Peyer's patch (tissue), 4 donors: ENCODE results near the gene IGFBPL1.

Experiments
- POLR2A ChIP-seq, 2 donors: fragments of 450-650 bp; IDR thresholded peaks; one replicate each; pipeline ENCODE4 v1.5.1; 2017; ENCODE audit warnings: antibody characterized with exemption in 2 of 2, mild to moderate bottlenecking in 2 of 2, moderate library complexity in 2 of 2
- TF ChIP-seq, protein P1 (sequence below), 6 experiments: fragments of 450-650 bp in 4 of 6; fragments of 200-600 bp in 2 of 6; sonication (generic) in 1 of 6; IDR thresholded peaks; one replicate each; pipeline ENCODE4 v1.5.1; 2017 to 2019; ENCODE audit warnings: antibody characterized with exemption in 6 of 6, mild to moderate bottlenecking in 3 of 6, moderate library complexity in 1 of 6

DNA sequence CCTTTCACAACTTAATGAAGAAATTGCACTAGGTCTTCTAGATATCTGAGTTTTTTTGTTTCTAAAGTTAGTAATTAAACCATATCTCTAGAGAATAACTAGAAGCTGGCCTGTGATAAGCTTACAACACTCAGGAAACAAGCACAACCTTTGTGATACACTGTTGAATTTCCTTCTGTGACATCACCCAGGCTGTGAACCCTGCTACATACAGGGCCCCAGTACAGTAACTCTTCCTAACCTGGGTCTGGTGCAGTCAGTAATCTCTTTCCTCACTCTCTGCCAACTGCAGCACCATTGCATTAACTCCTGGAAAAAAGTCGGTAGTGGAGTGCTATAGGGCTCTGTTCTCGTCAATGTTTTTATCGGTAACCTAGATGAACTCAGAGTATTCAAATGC lies 10.6 kb upstream of the IGFBPL1 start:
- TF ChIP-seq, protein P1, sequence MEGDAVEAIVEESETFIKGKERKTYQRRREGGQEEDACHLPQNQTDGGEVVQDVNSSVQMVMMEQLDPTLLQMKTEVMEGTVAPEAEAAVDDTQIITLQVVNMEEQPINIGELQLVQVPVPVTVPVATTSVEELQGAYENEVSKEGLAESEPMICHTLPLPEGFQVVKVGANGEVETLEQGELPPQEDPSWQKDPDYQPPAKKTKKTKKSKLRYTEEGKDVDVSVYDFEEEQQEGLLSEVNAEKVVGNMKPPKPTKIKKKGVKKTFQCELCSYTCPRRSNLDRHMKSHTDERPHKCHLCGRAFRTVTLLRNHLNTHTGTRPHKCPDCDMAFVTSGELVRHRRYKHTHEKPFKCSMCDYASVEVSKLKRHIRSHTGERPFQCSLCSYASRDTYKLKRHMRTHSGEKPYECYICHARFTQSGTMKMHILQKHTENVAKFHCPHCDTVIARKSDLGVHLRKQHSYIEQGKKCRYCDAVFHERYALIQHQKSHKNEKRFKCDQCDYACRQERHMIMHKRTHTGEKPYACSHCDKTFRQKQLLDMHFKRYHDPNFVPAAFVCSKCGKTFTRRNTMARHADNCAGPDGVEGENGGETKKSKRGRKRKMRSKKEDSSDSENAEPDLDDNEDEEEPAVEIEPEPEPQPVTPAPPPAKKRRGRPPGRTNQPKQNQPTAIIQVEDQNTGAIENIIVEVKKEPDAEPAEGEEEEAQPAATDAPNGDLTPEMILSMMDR (IDR thresholded peaks at IDR 0.05): no peak
- TF ChIP-seq POLR2A (IDR thresholded peaks at IDR 0.05): no peak
